Stimulated activated naive B cell treated with anti-CD40 and anti-IgM and Interleukin-4, amounts not matched to agents 10 μg/mL and 1 μg/mL and 100 μg/mL, for 72 hours (primary cell): Measurements from ENCODE around the gene NT5C3A.
"Not testable (repeated sequence)": the region's sequence is repeated elsewhere in the genome, so short reads cannot be mapped to it uniquely, and the experiment has no call there.

Experiments
- ATAC-seq, 2 donors: fragments of 150-1000 bp; cut with Tn5 transposase; replicated peaks; 2 replicates each; pipeline ENCODE4 v1.10.0; 2021; ENCODE audit warnings: moderate library complexity in 1 of 2
- DNase-seq: peaks from one replicate; pipeline ENCODE4 v3.0.0; 2021
- H3K27ac Mint-ChIP-seq: one replicate; pipeline ENCODE4 v1.8.0; 2022; ENCODE audit warnings: mild to moderate bottlenecking, mixed read lengths
- H3K27me3 Mint-ChIP-seq, 2 donors: one replicate each; pipeline ENCODE4 v1.8.0; 2022; ENCODE audit warnings: mixed read lengths in 2 of 2
- H3K36me3 Mint-ChIP-seq, 2 donors: one replicate each; pipeline ENCODE4 v1.8.0; 2022; ENCODE audit warnings: mixed read lengths in 2 of 2, mild to moderate bottlenecking in 1 of 2
- H3K4me1 Mint-ChIP-seq, 2 donors: one replicate each; pipeline ENCODE4 v1.8.0; 2022; ENCODE audit warnings: mixed read lengths in 2 of 2, mild to moderate bottlenecking in 1 of 2
- H3K4me3 Mint-ChIP-seq, 2 donors: one replicate each; pipeline ENCODE4 v1.8.0; 2022; ENCODE audit warnings: mild to moderate bottlenecking in 2 of 2, mixed read lengths in 2 of 2, moderate library complexity in 1 of 2
- H3K9me3 Mint-ChIP-seq, 2 donors: one replicate each; pipeline ENCODE4 v1.8.0; 2022; ENCODE audit warnings: mixed read lengths in 2 of 2, mild to moderate bottlenecking in 1 of 2

The NT5C3A gene

DNA sequence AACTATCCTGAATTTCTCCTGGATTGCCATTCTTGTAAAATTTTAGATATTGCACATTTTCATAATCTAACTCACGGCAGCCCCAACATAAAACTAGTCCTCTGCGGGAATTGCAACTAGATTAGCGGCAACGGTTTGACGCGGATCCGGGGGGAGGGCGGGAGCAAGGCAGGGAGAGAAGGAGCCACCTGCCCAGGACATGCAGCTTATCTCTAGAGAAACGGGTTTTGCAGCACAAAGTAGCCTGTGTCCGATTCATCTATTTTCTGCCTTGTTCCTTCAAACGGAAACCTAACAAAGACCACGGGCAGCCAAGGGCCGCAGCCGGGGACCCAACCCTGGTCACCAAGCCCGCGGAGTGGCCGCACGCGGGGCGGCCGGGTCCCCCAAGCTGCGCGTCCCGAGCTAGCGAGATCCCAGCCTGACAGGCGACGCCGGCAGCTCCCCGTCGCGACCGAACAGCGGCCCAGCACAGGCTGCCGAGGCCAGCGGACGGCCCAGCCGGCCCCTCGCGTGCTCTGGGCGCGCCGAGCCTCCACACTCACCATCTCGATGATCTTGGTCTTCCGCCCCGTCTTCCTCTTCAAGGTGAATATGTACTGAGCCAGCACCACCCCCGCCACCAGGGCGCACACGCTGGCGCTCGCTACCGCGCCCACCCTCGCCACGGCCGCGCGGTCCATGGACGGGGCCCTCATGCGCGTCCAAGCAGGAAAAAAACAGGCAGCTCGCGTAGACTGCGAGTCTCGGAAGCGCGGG, at the start of gene NT5C3A:
NT5C3A (minus strand) TSS at position 754 of the 759 bp plus-strand sequence; CDS start at position 683, 71 bp downstream.
- Mint-ChIP-seq H3K36me3 (peaks cover 18 to 28% of the 10 kb centered on the region in 2 donors), H3K27ac (peak within 1 kb of the TSS; percentile 94)

DNA sequence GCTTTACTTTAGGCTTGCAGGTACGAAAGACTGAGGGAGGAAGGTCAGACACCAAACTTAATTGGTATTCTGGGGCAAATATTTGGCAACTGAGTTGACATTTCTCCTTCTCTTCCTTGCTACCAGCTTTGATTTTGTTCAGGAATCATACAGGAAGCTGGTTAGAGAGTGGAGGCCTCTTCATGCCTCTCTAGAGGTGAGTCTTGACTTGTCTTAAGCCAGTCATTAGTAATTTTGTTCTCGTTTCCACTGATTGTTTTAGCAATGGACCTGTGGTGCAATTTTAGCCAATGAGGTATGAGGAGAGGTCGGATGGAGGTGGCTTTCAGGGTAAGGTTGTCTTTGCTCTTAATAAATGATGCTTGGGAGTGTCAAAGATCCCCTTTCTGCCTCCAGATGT, 49.0 kb upstream of the NT5C3A start:
- Mint-ChIP-seq H3K27me3 (peaks cover 13 to 18% of the 10 kb centered on the region in 2 donors), H3K4me1 (peaks cover 7 to 11% of the 10 kb centered on the region in 2 donors), H3K4me3 (no peak overlapping the region), H3K36me3 (no peaks in the 10 kb centered on the region), H3K9me3 (no peaks in the 10 kb centered on the region), H3K27ac (no peak overlapping the region)
- ATAC-seq (no peak), DNase-seq (no peak)

More for the DNA sequence above, at the start of gene NT5C3A:
- Mint-ChIP-seq H3K9me3 (peaks cover 7 to 14% of the 10 kb centered on the region in 2 donors), H3K27me3 (no peaks in the 10 kb centered on the region), H3K4me3 (peak within 1 kb of the TSS; percentile 98), H3K4me1 (peaks cover 20 to 45% of the 10 kb centered on the region in 2 donors)
- DNase-seq, result no peak
- ATAC-seq, result peak; percentile 4

DNA sequence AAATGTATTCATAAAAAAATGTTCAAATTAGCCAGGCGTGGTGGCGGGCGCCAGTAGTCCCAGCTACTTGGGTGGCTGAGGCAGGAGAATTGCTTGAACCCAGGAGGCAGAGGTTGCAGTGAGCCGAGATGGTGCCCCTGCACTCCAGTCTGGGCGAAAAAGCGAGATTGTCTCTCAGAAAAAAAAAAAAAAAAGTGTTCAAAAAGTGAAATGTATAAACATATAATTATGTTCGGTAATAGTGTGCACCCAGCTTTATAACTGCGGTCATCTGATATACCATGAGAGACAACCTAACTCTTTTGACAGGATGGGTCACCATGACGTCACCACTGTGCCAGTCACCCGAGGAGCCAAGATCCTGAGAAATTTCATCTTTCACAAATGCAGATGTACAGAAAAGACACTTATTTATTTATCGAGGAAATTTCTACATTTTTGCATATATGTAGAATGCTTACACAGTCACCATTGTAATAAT, 47.2 kb upstream of the NT5C3A start:
- no peak for DNase-seq
- peaks cover 18 to 27% of the 10 kb centered on the region in 2 donors for H3K4me1 Mint-ChIP-seq
- no peak for ATAC-seq
- H3K9me3 Mint-ChIP-seq, result no peaks in the 10 kb centered on the region
- peaks cover 5% of the 10 kb centered on the region in 2 donors for H3K36me3 Mint-ChIP-seq
- H3K4me3 Mint-ChIP-seq, result peak overlapping the region; percentile 87 to 91
- H3K27me3 Mint-ChIP-seq, result peaks cover 6 to 17% of the 10 kb centered on the region in 2 donors
- no peak overlapping the region for H3K27ac Mint-ChIP-seq

DNA sequence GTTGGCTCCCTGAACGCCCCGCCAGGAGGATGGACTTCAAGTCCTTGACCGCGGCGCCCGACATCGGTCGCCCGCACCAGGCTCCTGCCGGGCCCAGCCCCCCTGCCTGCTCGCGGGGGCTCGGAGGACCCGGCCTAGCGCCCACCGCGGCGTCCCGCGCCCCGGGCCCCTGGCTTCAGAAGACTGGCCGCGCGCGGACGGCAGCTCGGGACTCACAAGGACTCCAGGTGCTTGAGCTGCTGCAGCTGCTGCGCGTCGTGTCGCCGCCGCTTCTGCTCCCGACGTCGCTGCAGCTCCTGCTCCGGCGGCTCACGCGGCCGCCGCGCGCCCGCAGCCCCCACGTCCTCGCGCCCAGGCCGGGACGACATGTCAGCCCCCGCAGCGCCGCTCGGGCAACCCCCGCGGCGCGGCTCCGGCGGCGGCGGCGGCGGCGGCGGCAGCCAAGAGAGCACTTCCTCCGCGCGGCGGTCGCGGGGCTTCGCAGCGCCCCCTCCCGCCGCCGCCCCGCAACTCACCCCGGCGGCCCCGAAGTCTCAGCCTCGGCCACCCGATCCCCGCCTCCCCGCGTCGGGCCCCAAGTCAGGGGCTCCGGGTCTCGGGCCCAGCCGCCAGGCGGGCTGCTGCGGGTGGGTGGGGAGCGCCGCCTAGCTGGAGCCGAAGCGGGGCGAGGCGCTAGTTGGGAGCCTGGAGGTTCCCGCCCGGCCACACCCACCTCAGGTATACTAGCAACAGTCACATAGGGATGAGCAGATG, 46.6 kb upstream of the NT5C3A start, which contains the start of gene RP9:
RP9 (minus strand) TSS at position 400 of the 753 bp plus-strand sequence; CDS start at position 368, 32 bp downstream.
- H3K9me3 Mint-ChIP-seq, result no peaks in the 10 kb centered on the region
- peak; percentile 72 for DNase-seq
- ATAC-seq, result peak; percentile 84 to 86
- H3K27me3 Mint-ChIP-seq, result peaks cover 0 to 11% of the 10 kb centered on the region in 2 donors
- H3K4me3 Mint-ChIP-seq, result peak within 1 kb of the TSS; percentile 87 to 91
- H3K27ac Mint-ChIP-seq, result peak within 1 kb of the TSS; percentile 95
- H3K36me3 Mint-ChIP-seq, result peaks cover 6 to 7% of the 10 kb centered on the region in 2 donors
- H3K4me1 Mint-ChIP-seq, result peaks cover 20 to 31% of the 10 kb centered on the region in 2 donors

DNA sequence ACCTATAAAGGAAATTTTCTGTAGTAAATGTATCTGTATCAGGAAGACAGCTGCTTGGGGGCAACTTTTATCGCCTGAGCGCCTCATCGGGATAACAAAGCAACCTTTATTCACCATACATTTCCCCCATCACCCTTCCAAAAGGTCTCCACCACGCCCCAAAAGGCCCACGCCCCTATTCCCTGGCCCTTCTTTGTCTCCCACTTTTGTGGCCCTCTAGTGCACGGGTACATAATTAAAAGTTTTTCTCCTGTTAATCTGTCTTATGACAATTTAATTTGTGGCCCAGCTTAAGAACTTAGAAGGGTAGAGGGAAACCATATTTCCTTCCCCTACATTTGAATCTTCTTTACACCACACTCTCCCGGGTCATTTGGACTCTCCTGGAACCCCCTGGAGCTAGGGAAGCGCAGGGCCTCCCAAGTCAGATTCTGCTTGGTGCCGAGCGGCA, 46.0 kb upstream of the NT5C3A start:
- Mint-ChIP-seq H3K4me1 (peaks cover 24 to 37% of the 10 kb centered on the region in 2 donors), H3K27ac (peak overlapping the region; percentile 95), H3K36me3 (peaks cover 10 to 12% of the 10 kb centered on the region in 2 donors), H3K4me3 (peak overlapping the region; percentile 87 to 91), H3K9me3 (no peaks in the 10 kb centered on the region), H3K27me3 (peaks cover 0 to 7% of the 10 kb centered on the region in 2 donors)
- no peak for DNase-seq
- peak; percentile 22 to 31 for ATAC-seq

DNA sequence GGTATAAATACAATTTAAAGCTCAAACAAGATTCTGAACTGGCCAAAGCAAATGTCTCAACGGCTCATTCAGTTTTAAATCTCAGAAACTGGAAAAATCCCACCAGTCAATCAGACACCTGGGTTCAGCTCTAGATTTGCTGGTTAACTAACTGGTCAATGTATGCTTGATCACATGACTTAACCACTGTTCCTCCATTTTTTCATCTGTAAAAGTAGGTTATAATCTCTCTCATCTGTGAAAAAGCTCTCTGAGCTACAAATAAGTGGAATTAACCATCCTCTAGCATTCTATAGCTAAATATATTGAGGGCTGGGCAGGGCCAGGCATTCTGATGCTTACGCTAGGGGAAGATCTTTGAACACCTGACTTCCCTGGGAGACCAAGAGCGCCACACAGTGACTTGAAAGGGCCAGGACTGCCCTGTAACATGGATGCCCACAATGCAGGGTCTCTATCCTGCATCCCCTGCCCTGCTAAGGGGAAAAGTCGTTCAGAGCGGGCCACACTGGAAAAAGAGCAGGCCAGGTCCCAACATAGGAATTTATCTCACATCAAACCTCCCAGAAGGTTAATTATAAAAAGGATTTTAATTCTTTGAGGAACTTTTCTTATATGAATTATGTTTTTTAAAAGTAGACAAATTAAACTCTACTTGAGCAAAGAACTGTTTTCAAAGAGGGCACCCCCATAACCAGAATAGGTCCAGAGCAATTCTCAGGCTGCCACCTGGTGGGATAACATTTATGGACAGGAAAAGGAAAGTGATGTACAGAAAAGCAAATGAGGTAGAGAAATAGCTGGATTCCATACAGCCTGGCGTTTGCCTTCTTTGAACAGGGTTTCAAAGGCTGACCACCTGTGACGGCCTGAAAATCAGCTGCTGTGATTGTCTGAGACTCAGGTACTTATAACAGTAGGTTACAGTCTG, 44.8 kb upstream of the NT5C3A start:
- ATAC-seq, result peak; percentile 35 to 44
- Mint-ChIP-seq H3K27ac (peak overlapping the region; percentile 79), H3K4me3 (peak overlapping the region; percentile 87 to 91), H3K36me3 (peaks cover 21 to 24% of the 10 kb centered on the region in 2 donors), H3K4me1 (peaks cover 32 to 49% of the 10 kb centered on the region in 2 donors), H3K27me3 (no peaks in the 10 kb centered on the region), H3K9me3 (no peaks in the 10 kb centered on the region)
- DNase-seq, result peak; percentile 15

DNA sequence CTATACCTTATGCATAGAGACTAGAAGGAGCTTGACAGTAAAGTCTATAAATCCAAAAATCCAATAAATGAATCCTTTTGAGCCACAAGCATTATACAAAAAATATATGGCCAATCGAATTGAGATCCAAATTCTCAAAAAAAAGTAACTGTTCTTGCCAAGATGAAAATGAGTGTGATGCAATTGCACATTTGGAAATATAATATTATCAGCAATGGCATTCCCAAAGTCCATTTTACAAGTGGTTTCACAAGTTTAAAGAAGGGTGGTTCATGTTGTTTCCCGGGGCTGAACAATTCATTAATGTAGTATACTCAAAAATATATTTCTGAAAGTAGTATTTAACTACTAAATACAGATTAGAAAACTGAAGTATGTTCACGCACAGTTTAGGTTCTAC, 39.3 kb upstream of the NT5C3A start:
- no peaks in the 10 kb centered on the region for H3K9me3 Mint-ChIP-seq
- H3K27me3 Mint-ChIP-seq, result no peaks in the 10 kb centered on the region
- peaks cover 50 to 67% of the 10 kb centered on the region in 2 donors for H3K36me3 Mint-ChIP-seq
- H3K4me3 Mint-ChIP-seq, result no peak overlapping the region
- peaks cover 44 to 78% of the 10 kb centered on the region in 2 donors for H3K4me1 Mint-ChIP-seq
- H3K27ac Mint-ChIP-seq, result peak overlapping the region; percentile 14
- no peak for DNase-seq
- ATAC-seq, result no peak

DNA sequence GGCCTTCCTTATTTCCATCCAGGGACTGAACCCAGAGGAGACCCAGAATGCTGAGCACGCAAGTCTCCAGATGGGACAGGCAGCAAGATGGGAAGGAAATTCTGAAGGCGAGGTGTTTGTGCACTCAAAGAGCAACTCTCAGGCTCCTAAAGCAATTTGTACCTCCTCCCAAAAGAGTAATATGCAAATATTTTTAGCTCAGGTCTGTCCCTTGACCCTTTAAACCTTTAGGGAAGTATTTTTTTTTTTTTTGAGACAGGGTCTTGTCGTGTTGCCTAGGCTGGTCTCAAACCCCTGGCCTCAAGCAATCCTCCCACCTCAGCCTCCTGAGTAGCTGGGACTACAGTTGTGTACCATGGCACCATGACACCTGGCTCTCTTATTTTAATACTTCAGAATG, 38.2 kb upstream of the NT5C3A start:
- Mint-ChIP-seq H3K4me3 (peak overlapping the region in 1 of 2 donors; percentile 62), H3K4me1 (peaks cover 38 to 66% of the 10 kb centered on the region in 2 donors), H3K36me3 (peaks cover 53 to 78% of the 10 kb centered on the region in 2 donors), H3K9me3 (no peaks in the 10 kb centered on the region), H3K27me3 (no peaks in the 10 kb centered on the region), H3K27ac (peak overlapping the region; percentile 96)
- no peak for DNase-seq
- peak; percentile 50 to 56 for ATAC-seq

DNA sequence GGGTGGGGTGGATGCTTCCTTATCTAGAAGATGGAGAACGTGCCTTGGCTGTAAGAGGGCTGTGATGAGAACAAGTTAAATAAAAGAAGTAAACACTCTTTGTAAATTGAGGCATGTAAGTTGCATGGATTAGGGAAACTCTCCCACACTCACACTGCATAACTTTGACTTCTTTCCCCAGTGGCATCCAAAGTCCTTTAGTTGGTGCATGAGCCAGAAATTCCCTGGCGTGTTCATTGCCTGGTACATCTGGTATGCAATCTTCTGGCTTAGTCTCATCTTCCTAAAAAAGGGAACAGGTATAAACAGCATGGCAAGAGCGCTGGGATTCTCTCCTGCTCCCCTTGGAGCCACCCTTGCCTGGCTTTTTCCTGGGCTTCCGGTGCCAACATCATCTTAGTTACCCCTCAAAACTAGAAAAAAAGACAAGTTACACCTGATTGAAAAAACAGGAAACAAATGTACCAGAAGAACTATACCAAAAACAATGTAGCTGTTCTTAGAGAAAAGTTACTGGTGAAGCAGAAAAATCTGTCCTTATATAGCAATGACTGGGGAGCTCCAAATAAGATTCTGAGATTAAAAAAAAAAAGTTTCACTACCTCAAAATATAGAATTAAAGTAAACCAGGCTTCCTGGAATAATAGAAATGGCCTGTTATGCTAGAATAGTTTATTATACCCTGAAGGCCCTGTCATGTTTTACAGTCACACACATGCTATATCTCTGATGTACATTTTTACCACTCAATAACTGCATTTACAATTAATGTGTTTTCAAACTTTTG, 36.8 kb upstream of the NT5C3A start:
- H3K27ac Mint-ChIP-seq, result peak overlapping the region; percentile 98
- peak overlapping the region; percentile 54 to 75 for H3K4me3 Mint-ChIP-seq
- ATAC-seq (peak; percentile 88 to 93), DNase-seq (no peak)
- H3K9me3 Mint-ChIP-seq, result no peaks in the 10 kb centered on the region
- H3K36me3 Mint-ChIP-seq, result peaks cover 56 to 81% of the 10 kb centered on the region in 2 donors
- H3K4me1 Mint-ChIP-seq, result peaks cover 29 to 63% of the 10 kb centered on the region in 2 donors
- H3K27me3 Mint-ChIP-seq, result no peaks in the 10 kb centered on the region

DNA sequence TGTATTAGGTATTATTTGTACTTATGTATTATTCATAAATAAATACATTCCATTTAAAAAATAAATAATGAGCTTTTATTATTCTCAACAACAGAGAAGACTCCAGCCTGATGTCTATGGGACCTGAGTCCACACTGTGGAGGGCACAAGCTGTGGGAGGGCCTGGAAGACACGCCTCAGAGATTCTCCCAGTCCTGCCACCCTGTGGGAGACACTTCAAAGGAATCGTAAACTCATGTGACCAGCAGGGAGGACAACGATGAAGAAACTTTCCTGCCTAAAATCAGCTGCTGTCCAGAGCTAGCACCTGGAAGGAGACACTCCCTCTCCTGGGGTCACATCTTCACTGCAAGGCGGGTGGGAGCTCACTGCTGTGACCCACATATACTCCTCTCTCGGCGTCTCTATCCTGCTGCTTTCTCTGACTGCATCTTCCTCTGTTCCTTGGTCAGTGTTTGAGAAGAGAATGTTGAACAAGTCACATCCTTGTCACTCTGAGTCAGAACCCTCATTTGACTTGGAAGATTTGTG, 32.2 kb upstream of the NT5C3A start:
- Mint-ChIP-seq H3K4me1 (peaks cover 15 to 49% of the 10 kb centered on the region in 2 donors), H3K36me3 (peaks cover 47 to 65% of the 10 kb centered on the region in 2 donors)
- not testable (repeated sequence) for H3K27ac Mint-ChIP-seq, ATAC-seq, DNase-seq, H3K9me3 Mint-ChIP-seq, H3K27me3 Mint-ChIP-seq, H3K4me3 Mint-ChIP-seq

DNA sequence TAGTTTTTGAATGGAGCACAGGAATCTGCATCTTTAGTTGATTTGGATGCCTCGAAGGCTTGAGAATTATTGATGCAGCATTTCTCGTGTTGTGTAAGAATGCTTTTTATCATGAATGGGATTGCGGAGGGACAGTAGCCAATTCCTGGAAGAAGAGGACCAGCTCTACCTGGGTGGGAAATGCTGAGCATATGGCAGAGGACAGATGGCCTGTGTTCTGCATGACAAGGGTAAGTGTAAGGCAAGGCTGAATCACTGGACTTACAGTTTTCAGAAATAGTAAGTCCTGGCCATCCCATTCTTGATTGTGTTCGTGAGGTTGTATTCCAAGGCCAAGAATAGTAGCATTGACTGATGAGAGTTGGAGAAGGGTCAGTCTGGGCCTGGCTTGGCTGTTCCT, 30.7 kb upstream of the NT5C3A start:
- H3K27ac Mint-ChIP-seq, result no peak overlapping the region
- H3K27me3 Mint-ChIP-seq, result no peaks in the 10 kb centered on the region
- H3K36me3 Mint-ChIP-seq, result peaks cover 39 to 59% of the 10 kb centered on the region in 2 donors
- H3K4me3 Mint-ChIP-seq, result no peak overlapping the region
- ATAC-seq (no peak), DNase-seq (no peak)
- H3K4me1 Mint-ChIP-seq, result peaks cover 13 to 45% of the 10 kb centered on the region in 2 donors
- H3K9me3 Mint-ChIP-seq, result peaks cover 0 to 5% of the 10 kb centered on the region in 2 donors

DNA sequence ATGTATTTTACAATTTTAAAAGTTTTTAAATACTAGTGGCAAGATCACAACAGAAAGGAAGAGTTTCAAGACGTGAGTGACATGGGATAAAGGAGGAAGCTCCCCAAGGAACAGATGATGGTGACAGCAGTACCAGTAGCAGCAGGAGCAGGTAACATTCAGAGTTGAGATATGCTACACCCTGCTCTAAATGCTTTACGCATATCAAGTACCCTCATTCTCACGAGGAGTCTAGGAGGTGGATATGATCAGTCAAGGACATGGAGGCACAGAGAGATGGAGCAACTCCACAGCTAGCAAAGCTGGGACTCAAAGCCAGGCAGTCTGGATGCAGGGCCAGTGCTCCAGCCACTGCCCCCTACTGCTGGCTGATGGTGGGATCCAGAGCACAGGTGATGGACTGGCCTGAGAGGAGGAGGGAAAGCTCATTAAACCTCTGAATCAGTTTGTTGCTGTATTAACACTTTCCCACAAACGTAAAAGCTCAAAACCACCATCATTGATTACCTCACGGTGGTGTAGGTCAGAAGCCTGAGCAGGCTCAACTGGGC, 29.1 kb upstream of the NT5C3A start:
- ATAC-seq (no peak), DNase-seq (no peak)
- Mint-ChIP-seq H3K4me3 (no peak overlapping the region), H3K36me3 (peaks cover 32 to 50% of the 10 kb centered on the region in 2 donors), H3K27me3 (no peaks in the 10 kb centered on the region), H3K4me1 (peaks cover 12 to 41% of the 10 kb centered on the region in 2 donors), H3K27ac (no peak overlapping the region), H3K9me3 (peaks cover 0 to 5% of the 10 kb centered on the region in 2 donors)
